ENCODE measurements around the gene ANXA4.
A peak's percentile ranks its signal among the peaks of the same experiment; 100 is the strongest.
"Not testable (repeated sequence)": the region's sequence is repeated elsewhere in the genome, so short reads cannot be mapped to it uniquely, and the experiment has no call there.

ANXA4 gene

DNA sequence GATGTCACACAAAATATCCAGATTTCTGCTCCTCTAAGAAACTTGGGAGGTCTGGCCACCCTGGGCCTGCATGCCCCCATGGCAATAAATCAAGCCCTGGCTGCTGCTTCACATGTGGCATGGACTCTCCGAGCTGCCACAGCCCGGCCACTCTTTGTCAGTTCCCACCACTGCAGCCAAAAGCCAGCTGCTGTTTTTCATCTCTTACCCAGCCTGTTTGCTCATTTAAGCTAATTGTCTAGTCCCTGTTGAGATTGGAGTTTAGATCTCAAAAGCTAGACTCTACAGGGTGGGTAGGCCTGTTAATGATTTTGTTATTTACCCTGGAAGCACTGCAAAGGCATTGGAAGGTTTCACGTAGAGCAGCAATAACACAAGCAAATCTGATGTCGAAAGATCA, 20.9 kb upstream of the ANXA4 start:
- no peak for DNase-seq (ENCODE audit: low spot score)

DNA sequence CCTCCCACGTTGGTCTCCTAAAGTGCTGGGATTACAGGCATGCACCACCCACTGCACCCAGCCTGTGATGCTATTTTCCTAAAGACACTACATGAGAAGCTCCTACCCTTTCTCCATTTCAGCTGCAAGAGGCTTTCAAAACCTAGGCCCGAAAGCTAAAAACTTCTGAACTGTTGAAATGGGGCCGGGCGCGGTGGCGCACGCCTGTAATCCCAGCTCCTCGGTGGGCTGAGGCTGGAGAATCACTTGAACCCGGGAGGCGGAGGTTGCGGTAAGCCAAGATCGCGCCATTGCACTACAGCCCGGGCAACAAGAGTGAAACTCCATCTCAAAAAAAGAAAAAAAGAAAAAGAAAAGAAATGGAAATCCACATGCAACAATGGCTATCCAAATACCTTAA, 18.1 kb upstream of the ANXA4 start:
- DNase-seq (ENCODE audit: low spot score) = no peak

DNA sequence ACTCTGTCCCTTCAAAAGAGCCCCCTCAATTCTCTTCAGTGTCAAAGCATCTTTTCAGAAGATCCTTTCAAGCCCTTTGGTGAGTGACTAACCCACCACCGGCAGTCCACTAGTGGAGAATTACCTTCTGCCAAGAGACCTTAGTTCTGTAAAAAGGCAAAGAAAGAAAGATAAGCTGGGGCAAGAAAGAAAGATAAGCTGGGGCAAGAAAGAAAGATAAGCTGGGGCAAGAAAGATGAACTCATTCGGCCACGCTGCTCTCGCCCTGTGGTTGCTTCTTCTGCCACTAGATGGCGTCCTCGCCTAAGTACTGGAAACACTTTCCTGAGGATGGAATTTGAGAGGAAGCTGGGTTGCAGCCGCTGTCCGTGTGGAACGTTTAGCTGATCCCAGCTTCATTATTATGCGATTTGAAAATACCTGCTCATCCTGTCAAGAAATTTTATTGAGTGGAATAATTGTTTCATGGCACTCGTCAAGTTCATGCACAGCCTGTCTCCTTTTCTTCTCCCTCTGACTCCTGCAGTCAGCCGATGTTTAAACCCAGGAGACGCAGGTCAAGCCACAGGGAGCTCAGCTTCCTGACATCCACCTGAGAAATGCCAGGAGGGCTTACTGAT, 17.3 kb upstream of the ANXA4 start:
- DNase-seq (ENCODE audit: low spot score) = peak; percentile 89

DNA sequence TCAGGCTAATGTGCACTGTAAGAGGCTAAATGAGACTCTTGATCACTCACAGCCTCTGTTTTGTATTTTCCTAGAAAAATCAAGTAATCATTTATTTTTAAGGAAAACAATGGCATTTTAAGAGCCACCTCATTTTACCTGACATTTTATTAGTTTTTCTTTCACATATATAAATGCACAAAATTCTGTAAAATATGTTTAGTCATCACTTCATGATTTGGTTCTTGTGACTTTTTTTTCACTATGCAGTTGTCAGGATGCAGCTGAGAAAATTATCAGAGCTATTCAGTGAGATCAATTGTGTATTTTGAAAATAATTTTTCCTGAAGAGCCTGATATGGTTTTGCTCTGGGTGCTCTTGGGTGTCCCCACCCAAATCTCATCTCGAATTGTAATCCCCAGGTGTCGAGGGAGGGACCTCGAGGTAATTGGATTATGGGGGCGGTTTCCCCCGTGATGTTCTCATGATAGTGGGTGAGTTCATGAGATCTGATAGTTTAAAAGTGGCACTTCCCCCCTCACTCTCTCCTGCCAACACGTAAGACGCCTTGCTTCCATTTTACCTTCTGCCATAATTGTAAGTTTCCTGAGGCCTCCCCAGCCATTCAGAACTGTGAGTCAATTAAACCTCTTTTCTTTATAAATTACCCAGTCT, 16.1 kb upstream of the ANXA4 start:
- no peak for DNase-seq (ENCODE audit: low spot score)

DNA sequence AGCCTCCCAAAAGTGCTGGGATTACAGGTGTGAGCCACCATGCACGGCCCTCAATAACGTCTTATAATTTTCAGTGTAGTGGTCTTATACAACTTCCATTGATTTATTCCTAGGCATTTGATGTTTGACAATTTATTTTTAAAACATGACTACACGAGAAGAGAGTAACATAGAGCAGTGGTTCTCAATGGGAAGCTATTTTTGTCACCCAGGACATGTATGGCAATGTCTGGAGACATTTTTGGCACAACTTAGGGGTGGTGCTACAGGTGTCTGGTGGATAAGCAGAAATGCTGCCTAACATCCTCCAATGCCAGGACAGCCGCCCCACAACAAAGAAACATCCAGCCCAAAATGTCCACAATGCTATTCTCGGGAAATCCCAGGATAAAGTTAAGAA, 12.7 kb upstream of the ANXA4 start:
- no peak for DNase-seq (ENCODE audit: low spot score)

DNA sequence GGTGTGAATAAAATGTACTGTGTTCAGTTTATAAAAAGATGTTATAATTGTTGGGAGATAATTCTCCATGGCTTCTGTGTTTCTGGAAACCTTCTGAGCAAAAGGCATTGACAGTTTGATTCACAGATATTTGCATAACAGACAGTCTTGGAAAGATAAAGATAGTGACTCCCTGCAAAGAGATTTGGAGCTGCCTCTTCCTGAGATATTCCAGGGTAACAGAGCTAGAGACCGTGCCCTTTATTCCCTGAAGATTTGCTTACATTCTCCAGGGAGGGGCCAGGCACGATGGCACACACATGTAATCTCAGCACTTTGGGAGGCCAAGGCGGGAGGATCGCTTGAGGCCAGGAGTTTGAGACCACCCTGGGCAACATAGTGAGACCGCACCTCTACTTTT, 12.2 kb upstream of the ANXA4 start:
- DNase-seq (ENCODE audit: low spot score) = no peak

DNA sequence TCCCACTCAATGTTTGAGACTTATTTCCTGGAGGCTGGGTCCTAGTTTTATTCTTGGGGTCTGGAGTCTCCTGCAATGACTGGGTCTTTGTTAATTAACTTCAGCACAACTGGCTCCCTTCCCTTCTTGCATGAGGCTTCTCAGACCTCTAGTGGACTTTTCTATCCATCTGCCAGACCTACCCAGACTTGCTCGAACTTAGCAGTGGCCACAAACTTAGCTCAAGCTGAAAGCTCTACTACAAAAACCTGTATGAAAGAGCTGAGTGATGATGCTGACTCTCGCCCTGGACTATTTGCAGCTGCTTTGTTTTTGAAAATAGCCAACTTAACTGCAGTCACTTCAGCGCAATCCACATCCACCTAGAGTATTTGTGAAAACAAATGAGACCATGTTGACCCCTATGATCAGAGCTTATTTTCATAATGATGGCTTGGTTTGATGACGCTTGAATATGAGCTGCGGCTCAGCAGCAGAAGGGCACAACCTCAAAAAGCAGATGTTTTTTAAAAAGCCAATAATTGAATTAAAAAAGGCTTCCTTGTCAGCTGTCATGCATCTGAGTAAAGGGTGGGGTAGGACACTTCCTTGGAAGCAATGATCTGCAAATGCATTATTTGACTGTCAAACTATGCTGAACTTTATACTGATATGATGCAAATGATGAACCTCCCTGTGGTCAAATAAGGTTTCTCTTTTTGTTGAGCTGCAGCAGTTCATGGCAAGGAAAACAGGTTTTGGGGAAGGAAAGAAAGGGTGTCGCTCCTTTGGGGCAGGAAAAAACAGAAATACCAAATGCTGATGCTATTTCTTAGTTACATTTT, 10.6 kb upstream of the ANXA4 start:
- DNase-seq (ENCODE audit: low spot score) = no peak

DNA sequence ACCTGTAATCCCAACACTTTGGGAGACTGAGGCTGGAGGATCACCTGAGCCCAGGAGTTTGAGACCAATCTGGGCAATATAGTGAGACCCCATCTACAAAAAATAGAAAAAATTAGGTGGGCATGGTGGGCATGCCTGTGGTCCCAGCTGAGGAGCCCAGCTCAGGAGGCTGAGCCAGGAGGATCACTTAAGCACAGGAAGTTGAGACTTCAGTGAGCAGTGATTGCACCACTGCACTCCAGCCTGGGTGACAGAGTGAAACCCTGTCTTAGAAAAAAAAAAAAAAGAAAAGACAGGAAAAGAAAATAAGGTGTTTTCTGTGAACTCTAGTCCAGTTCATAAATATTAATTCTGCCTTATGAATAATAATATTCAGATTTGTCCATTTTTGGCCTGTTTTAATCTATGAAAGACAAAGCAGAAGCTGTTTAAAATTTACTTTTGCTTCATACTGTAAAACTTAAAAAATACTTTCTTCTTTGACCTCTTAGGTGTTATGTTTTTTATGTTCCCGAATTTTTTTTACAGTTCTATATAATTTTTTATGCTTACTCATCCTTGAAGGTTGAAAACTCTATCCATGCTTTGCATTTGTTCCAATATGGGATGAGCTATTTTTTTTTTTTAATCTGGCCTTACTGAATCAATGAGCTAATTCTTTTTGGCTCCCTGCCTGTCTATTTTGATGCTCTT, 8.4 kb upstream of the ANXA4 start:
- no peak for DNase-seq (ENCODE audit: low spot score)

DNA sequence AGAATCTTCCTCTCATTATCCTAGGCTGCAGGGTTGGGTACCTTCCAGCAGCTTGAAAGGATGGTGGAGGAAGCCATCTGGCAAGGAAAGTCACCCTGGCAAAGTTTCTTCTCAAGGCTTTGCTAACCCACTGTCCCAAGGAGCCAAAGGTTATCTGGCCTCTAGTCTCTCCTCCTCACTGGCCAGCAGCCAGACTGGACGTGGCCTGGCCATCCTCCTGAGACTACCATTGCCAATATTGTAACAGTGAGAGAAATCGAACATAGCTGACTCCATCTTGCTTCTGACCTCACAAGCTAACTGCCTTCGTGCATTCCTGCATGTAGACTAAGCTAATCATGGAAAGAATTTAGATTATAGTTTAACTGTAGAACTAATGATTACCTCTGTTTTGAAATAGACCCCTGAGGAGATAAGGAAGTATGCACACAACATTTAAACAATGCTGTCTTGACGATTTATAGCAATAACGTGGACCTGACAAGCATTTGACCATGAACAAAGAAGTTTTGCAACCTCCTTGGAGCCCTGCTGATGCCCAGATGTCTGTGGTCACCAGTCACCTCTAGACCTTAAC, 7.8 kb upstream of the ANXA4 start:
- DNase-seq (ENCODE audit: low spot score) = peak; percentile 25

DNA sequence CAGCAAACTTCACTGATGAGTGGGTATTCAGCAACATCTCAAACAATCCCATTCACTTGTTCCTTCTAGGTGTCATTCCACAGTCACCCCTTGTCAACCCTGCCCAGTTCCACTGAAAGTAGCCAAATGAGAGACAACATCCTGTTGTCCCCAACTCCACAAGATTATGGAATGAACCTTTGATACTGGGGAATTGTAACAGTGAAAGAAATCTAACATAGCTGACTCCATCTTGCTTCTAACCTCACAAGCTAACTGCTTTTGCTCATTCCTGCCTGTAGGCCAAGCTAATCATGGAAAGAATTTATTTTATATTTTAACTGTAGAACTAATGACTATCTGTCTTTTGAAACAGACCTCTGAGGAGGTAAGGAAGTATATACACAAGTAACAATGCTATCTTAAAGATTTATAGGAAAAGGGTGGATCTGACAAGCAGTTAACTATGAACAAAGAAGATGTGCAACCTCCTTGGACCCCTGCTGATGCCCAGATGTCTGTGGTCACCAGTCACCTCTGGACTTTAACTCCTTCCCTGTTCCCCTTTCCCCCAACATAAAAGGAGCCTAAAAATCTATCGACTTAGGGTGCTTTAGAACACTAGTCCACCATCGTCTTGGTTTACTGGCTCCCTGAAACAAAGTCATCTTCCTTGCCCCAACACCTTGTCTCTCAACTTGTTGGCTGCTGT, 6.9 kb upstream of the ANXA4 start:
- DNase-seq (ENCODE audit: low spot score) = no peak

DNA sequence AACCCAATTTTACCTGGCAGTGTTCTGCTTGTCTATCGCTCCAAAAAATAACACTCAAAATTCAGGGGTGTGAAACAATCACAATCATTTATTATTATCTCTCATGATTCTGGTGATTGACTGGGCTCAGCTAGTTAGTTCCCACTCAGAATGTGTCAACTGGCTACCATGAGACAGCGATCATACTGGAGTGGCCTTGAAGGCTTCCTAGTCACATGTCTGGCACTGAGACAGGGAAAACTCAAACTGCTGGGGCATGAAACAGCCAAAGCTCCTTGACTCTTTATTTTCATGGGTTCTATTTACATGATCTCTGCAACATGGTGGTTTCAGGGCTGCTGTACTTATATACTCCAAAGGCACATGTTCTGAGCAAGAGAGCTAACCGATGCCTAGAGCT, 6.2 kb upstream of the ANXA4 start:
- no peak for DNase-seq (ENCODE audit: low spot score)

DNA sequence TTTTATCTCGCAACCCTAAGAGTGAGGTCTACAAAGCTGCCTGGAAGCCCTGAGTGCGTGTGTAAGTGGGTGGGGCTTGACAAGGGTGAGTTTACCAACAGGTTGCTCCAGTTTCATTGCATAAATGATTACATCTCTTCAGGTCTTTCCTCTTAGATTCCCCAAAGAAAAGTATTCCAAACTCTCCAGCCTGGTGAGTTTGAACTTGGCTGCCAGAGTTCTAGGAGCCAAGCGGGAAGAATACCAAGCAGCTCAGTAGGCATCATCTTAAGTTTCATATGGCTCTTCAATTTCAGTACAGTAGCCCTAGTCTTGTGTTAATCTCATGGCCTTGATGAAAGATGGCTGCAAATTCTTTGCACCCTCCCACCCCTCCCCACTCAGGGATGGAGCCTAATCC, 3.8 kb upstream of the ANXA4 start:
- DNase-seq (ENCODE audit: low spot score) = not testable (repeated sequence)

DNA sequence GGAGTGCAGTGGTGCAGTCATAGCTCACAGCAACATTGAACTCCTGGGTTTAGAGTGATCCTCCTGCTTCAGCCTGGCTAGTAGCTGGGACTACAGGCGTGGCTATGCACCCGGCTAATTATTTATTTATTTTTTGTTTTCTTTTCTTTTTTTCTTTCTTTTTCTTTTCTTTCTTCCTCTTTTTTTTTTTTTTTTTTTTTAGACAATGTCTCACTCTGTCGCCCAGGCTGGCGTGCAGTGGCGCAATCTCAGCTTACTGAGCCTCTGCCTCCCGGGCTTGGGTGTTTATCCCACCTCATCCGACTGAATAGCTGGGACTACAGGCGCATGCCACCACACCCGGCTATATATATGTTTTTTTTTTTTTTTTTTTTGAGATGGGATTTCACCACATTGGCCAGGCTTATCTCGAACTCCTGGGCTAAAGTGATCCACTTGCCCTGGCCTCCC, 1.4 kb upstream of the ANXA4 start:
- no peak for DNase-seq (ENCODE audit: low spot score)

DNA sequence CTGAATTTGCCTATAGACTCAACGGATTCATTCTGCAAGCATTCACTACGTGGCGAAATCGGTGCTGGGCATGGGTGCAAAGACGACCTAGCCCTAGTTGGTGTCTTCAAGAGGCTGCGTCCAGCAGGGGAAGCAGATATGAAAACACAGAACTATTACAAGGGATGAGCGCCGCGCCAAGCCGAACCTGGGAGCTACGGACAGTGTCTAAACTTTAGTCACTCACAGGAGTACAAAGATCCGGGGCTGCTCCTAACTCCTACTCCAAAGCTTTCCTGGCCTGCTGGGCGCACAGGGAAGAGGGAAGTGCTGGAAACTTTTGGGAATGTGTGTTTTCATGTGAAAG, 732 bp upstream of the ANXA4 start:
- DNase-seq (ENCODE audit: low spot score) = peak; percentile 31

DNA sequence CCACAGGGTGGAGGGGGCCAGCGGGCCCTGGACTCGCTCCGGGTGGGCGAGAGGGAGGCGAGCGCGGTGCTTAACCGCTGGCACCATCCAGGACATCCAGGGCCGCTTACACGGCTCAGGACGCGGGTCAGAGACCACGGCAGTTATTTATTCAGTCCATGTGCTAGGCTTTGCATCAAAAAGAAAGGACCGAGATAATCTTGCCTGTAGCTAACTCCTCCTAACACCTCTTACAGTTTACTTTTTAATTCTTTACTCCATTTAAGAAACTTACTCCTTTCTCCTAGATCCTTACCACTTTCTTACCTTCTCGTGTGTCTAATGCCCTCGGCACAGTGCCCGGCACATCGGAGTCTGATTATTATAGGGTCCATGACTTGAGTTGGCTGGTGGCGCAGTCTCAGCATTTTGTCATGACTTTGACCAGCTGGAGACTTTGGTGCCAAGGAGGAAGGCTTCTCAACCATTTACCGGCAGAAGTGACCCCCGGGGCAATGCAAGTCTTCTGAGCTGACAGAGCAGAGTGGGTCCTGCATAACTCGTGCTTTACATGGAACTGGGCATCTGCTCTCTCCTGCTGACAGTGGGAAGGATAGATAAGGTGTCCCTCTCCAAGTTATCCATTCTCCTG, 503 bp downstream of the ANXA4 start:
- DNase-seq (ENCODE audit: low spot score) = peak; percentile 11

DNA sequence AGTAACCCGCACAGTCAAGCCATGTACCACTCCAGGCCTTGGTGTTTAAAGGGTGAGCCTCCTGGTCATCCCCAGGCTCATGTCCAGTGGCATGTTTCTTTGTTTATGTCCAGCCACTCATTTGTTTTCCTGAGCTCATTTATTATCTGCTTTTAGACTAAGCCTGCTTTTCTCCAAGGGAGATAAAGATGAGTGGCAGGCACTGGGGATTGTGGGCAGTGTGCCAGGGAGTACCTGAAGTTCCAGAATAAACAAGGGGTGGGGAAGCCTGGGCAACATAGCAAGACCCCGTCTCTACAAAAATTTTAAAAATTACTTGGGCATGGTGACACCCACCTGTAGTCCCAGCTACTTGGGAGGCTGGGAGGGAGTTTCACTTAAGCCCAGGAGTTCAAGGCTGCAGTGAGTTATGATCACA, 1.9 kb downstream of the ANXA4 start:
- no peak for DNase-seq (ENCODE audit: low spot score)

DNA sequence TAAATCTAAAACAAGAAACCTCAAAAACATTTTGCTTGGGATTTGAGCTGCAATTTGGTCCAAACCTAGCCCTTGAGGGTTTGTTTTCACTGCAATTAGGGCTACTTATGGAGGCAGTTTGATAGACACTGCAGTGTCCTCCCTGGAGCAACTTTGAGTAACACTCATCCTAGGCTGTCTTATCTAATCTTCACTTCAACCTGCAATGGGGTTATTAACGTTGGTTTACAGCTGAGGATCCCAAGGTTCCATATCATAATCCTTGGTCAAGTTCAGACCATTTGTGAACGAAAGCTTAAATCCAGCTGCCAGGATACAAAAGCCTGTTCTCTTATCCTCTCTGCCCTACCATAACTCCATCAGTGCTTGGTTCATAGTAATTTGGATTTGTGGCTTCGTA, 2.5 kb downstream of the ANXA4 start:
- DNase-seq (ENCODE audit: low spot score) = no peak

DNA sequence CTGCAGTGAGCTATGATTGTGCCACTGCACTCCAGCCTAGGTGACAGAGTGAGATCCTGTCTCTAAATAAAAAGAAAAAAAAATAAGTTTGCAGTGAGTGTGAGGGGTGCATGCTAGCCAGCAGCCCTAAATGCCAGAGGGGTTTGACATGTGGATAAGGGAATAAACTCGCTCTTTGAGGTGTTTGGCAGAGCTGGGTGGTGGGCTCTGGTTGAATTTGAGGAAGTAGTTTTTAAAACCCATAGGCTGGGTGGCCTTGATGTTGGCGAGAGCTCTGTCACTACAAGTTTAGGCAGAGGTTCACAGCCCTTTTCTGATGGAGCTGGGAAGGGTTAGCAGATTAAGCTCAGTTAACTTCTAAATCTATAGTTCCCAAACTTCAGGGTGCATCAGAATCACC, 3.1 kb downstream of the ANXA4 start:
- DNase-seq (ENCODE audit: low spot score) = no peak

DNA sequence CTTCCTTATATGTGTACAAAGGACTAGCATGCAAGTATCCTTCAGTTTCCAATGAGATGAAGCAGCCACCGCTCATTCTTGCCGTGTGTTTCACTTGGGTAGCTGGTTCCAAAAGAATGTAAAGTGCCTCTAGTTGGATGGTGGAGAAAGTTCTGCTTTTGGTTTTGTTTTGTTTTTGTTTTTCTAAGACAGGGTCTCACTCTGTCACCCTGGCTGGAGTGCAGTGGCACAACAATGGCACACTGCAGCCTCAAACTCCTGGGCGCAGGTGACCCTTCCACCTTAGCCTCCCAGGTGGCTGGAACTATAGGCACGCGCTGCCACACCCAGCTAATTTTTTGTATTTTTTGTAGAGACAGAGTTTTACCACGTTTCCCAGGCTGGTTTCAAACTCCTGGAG, 8.3 kb downstream of the ANXA4 start:
- DNase-seq (ENCODE audit: low spot score) = no peak

DNA sequence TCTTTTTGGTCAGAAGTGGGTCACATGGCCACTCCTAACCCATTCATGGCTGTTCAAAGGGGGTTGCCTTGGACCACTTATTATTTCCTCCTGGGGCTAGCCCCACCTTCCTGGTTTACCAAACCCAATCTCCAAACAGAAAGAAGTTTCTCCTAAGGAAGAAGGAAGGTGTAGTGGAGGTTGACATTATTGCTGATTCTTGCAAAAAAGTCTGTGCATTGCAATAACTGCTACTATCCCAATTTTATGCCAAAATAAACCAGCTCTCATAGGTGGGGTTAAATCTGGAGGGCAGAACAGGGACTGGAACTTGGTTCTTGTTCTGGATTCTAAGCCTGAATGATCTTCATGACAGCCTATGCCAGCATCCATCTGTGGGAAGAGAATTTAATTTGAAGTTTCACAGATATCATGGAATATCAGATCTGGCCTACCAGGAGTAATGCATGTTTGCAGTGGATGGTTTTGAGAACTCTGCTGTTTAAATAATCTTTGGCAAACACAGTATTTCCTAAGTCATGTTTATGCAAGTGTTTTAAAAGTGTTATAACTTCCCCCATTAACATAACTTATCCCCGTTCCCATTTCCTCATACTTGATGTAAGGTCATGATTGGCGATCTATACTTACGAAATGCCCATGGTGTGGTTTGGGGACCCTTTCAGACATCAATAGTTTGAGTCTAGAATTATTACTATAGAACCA, 11.9 kb downstream of the ANXA4 start:
- no peak for DNase-seq (ENCODE audit: low spot score)

DNA sequence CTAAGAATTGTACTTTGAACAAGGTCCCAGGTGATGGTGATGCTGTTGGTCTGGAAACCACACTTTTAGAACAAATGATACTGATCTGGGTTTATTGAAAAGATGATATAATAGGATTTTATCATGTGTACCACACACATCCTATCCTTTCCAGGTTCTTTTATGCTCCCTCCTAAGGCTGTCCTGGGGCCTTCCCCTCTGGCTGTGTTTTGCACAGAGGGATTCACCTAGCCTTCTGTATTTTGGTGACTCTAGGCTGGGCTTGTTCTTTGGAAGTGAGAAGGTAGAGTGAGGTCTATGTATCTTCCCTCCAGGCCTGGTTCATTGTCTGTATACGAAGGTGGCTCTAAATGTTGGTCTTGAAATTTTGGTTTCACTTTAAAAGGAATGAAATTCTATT, 12.7 kb downstream of the ANXA4 start:
- DNase-seq (ENCODE audit: low spot score) = no peak
